Hepatocyte (in vitro differentiated cells): Measurements from ENCODE around the gene SLC16A5. TPM values are rescaled to one million over a fixed set of nuclear protein-coding genes. Genes with fewer than 3 reads are reported as not detected.
A peak's percentile ranks its signal among the peaks of the same experiment; 100 is the strongest.

Experiments
- DNase-seq: peaks from one replicate; pipeline ENCODE4 v3.0.0-alpha.2; 2016; ENCODE audit warnings: low spot score
- H2AFZ ChIP-seq: fragments of 200-600 bp; sonication (generic); 2 replicates; pipeline ENCODE4 v1.6.0; 2016; ENCODE audit warnings: antibody characterized with exemption, mild to moderate bottlenecking
- H3K27ac ChIP-seq: fragments of 200-600 bp; sonication (generic); 2 replicates; pipeline ENCODE4 v1.5.1; 2016; ENCODE audit warnings: mild to moderate bottlenecking
- H3K27me3 ChIP-seq: fragments of 200-600 bp; sonication (generic); 2 replicates; pipeline ENCODE4 v1.6.1; 2016
- H3K36me3 ChIP-seq: fragments of 200-600 bp; sonication (generic); replicated peaks from 2 replicates; pipeline ENCODE4 v1.5.1; 2016; ENCODE audit warnings: low read depth; ENCODE audit not compliant: insufficient read depth
- H3K4me1 ChIP-seq: fragments of 200-600 bp; sonication (generic); 2 replicates; pipeline ENCODE4 v1.5.1; 2016; ENCODE audit warnings: mild to moderate bottlenecking, moderate library complexity; ENCODE audit not compliant: insufficient read depth
- H3K4me2 ChIP-seq: fragments of 200-600 bp; sonication (generic); 2 replicates; pipeline ENCODE4 v1.6.0; 2016
- H3K4me3 ChIP-seq: fragments of 200-600 bp; sonication (generic); 2 replicates; pipeline ENCODE4 v1.5.1; 2016; ENCODE audit warnings: mild to moderate bottlenecking
- H3K79me2 ChIP-seq: fragments of 200-600 bp; sonication (generic); 2 replicates; pipeline ENCODE4 v1.6.0; 2017; ENCODE audit warnings: mild to moderate bottlenecking
- H3K9me2 ChIP-seq: fragments of 200-600 bp; sonication (generic); replicated peaks from 2 replicates; pipeline ENCODE4 v1.6.0; 2017; ENCODE audit warnings: mild to moderate bottlenecking; ENCODE audit not compliant: insufficient read depth
- H3K9me3 ChIP-seq: fragments of 200-600 bp; sonication (generic); 2 replicates; pipeline ENCODE4 v1.5.1; 2016; ENCODE audit warnings: low read depth, mild to moderate bottlenecking
- H4K20me1 ChIP-seq: fragments of 200-600 bp; sonication (generic); 2 replicates; pipeline ENCODE4 v1.6.0; 2016; ENCODE audit warnings: mild to moderate bottlenecking; ENCODE audit not compliant: insufficient read depth, poor library complexity, severe bottlenecking
- EZH2 ChIP-seq: fragments of 200-600 bp; sonication (generic); IDR thresholded peaks from 2 replicates; pipeline ENCODE4 v1.6.1; 2016; ENCODE audit warnings: antibody characterized with exemption, mild to moderate bottlenecking, borderline replicate concordance
- EZH2phosphoT487 ChIP-seq: fragments of 200-600 bp; sonication (generic); IDR thresholded peaks from one replicate; pipeline ENCODE4 v1.6.1; 2018; ENCODE audit warnings: antibody characterized with exemption, mild to moderate bottlenecking, low read depth, moderate library complexity; ENCODE audit not compliant: unreplicated experiment, severe bottlenecking
- WGBS: methylation state at CpG from one replicate; pipeline ENCODE4 v1.1.6; 2016; ENCODE audit warnings: low lambda C conversion rate; ENCODE audit errors: missing lambda C conversion rate; 5-methylcytosine and 5-hydroxymethylcytosine counted together
- polyA plus RNA-seq: library from polyadenylated mRNA; unstranded; fragments of >200 nt; fragmentation: Nextera tagmentation; extraction: Ambion mirVana; gene quantifications from 2 replicates; pipeline ENCODE4 v1.2.1, GENCODE V29; 2016
- total RNA-seq: library from RNA; depleted of rRNA; stranded (reverse); fragments of >200 nt; gene quantifications from 2 replicates; pipeline ENCODE4 v1.2.3, GENCODE V29; 2014
- TF ChIP-seq, protein P1 (sequence below): fragments of 200-600 bp; sonication (generic); IDR thresholded peaks from 2 replicates; pipeline ENCODE4 v1.5.1; 2016; ENCODE audit warnings: antibody characterized with exemption, mild to moderate bottlenecking; ENCODE audit not compliant: poor library complexity

Gene SLC16A5
- total and polyA plus RNA-seq, 2 experiments from 2014 or later = 11.9 to 12.8 TPM

GRCh38 chr17:75147878-75148546 is 60.3 kb downstream of the SLC16A5 start:
- Histone ChIP-seq H2AFZ (no peak overlapping the region), H3K4me1 (peaks cover 7% of the 10 kb centered on the region), H3K4me3 (no peak overlapping the region), H3K79me2 (peaks cover 58% of the 10 kb centered on the region), H3K9me3 (no peaks in the 10 kb centered on the region), H4K20me1 (no peaks in the 10 kb centered on the region), H3K27ac (peak overlapping the region; percentile 46), H3K36me3 (no peaks in the 10 kb centered on the region), H3K9me2 (no peaks in the 10 kb centered on the region), H3K4me2 (no peak overlapping the region), H3K27me3 (no peaks in the 10 kb centered on the region)
- TF ChIP-seq EZH2phosphoT487 = no peak
- TF ChIP-seq EZH2 = no peak
- TF ChIP-seq, protein P1, sequence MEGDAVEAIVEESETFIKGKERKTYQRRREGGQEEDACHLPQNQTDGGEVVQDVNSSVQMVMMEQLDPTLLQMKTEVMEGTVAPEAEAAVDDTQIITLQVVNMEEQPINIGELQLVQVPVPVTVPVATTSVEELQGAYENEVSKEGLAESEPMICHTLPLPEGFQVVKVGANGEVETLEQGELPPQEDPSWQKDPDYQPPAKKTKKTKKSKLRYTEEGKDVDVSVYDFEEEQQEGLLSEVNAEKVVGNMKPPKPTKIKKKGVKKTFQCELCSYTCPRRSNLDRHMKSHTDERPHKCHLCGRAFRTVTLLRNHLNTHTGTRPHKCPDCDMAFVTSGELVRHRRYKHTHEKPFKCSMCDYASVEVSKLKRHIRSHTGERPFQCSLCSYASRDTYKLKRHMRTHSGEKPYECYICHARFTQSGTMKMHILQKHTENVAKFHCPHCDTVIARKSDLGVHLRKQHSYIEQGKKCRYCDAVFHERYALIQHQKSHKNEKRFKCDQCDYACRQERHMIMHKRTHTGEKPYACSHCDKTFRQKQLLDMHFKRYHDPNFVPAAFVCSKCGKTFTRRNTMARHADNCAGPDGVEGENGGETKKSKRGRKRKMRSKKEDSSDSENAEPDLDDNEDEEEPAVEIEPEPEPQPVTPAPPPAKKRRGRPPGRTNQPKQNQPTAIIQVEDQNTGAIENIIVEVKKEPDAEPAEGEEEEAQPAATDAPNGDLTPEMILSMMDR = no peak
- WGBS = 86% methylated on average over 6 of the region's 6 CpGs
- DNase-seq = no peak

- WGBS = 67% methylated on average over 6 of the region's 6 CpGs
- no peak overlapping the region for H3K4me3 ChIP-seq
- H3K4me2 ChIP-seq = peak overlapping the region; percentile 76
- peaks cover 67% of the 10 kb centered on the region for H3K79me2 ChIP-seq
- peaks cover 7% of the 10 kb centered on the region for H3K4me1 ChIP-seq
- DNase-seq = no peak
- H4K20me1 ChIP-seq = no peaks in the 10 kb centered on the region
- H3K9me3 ChIP-seq = no peaks in the 10 kb centered on the region
- no peaks in the 10 kb centered on the region for H3K27me3 ChIP-seq
- no peaks in the 10 kb centered on the region for H3K9me2 ChIP-seq
- no peak overlapping the region for H2AFZ ChIP-seq
- H3K36me3 ChIP-seq = no peaks in the 10 kb centered on the region
- TF ChIP-seq EZH2phosphoT487 (no peak), EZH2 (no peak)
- TF ChIP-seq, protein P1 = no peak
- peak overlapping the region; percentile 80 for H3K27ac ChIP-seq
Observed at GRCh38 chr17:75151930-75152329, 64.2 kb downstream of the SLC16A5 start.

- Histone ChIP-seq H3K27me3 (no peaks in the 10 kb centered on the region), H3K9me3 (no peaks in the 10 kb centered on the region), H3K4me1 (peaks cover 7% of the 10 kb centered on the region), H3K27ac (peak overlapping the region; percentile 80), H3K36me3 (no peaks in the 10 kb centered on the region), H4K20me1 (no peaks in the 10 kb centered on the region), H3K9me2 (no peaks in the 10 kb centered on the region), H2AFZ (peak overlapping the region; percentile 27), H3K4me3 (peak overlapping the region; percentile 57), H3K4me2 (peak overlapping the region; percentile 76), H3K79me2 (peaks cover 62% of the 10 kb centered on the region)
- DNase-seq = no peak
- TF ChIP-seq EZH2phosphoT487 (no peak), EZH2 (no peak)
- TF ChIP-seq, protein P1 = no peak
- 30% methylated on average over 6 of the region's 6 CpGs for WGBS
Observed at GRCh38 chr17:75152523-75152921, 64.8 kb downstream of the SLC16A5 start.
